ENCODE measurements around the gene SGMS2. TPM values are rescaled to one million over a fixed set of nuclear protein-coding genes. Genes with fewer than 3 reads are reported as not detected.

The SGMS2 gene
- total and polyA plus RNA-seq, 5 experiments from 2014 or later = 0.05 TPM; not detected in 4

- peaks cover 6 to 29% (median 26%) of the 10 kb centered on the region in 5 donors for H3K27me3 Mint-ChIP-seq
- ATAC-seq (no peak), DNase-seq (no peak)
- peaks cover 0 to 3% (median 0%) of the 10 kb centered on the region in 9 donors for H3K9me3 Mint-ChIP-seq
- no peak overlapping the region for H3K4me3 Mint-ChIP-seq
- POLR2A ChIA-PET = no interaction called here
- H3K4me1 Mint-ChIP-seq = no peaks in the 10 kb centered on the region
- H3K36me3 Mint-ChIP-seq = peaks cover 0 to 8% (median 4%) of the 10 kb centered on the region in 3 donors
- no peak overlapping the region for H3K27ac Mint-ChIP-seq
These were observed 16.2 kb upstream of the SGMS2 start for GRCh38 chr4:107808572-107808971.

GRCh38 chr4:107809210-107809609 lies 15.5 kb upstream of the SGMS2 start:
- no peak for DNase-seq
- POLR2A ChIA-PET = no interaction called here
- Mint-ChIP-seq H3K36me3 (peaks cover 0 to 4% (median 2%) of the 10 kb centered on the region in 3 donors), H3K4me1 (no peaks in the 10 kb centered on the region), H3K27ac (no peak overlapping the region), H3K4me3 (no peak overlapping the region), H3K9me3 (no peaks in the 10 kb centered on the region), H3K27me3 (peaks cover 3 to 23% (median 22%) of the 10 kb centered on the region in 5 donors)
- no peak for ATAC-seq

GRCh38 chr4:107814758-107815157 lies 10.0 kb upstream of the SGMS2 start:
- Mint-ChIP-seq H3K4me3 (no peak overlapping the region), H3K36me3 (peaks cover 0 to 4% (median 0%) of the 10 kb centered on the region in 3 donors), H3K9me3 (no peaks in the 10 kb centered on the region), H3K27ac (no peak overlapping the region), H3K4me1 (no peaks in the 10 kb centered on the region), H3K27me3 (peaks cover 0 to 17% (median 2%) of the 10 kb centered on the region in 5 donors)
- POLR2A ChIA-PET = no interaction called here
- ATAC-seq (no peak), DNase-seq (no peak)

GRCh38 chr4:107815158-107815557 lies 9.6 kb upstream of the SGMS2 start:
- Mint-ChIP-seq H3K9me3 (no peaks in the 10 kb centered on the region), H3K36me3 (peaks cover 0 to 4% (median 0%) of the 10 kb centered on the region in 3 donors), H3K4me3 (no peak overlapping the region), H3K27ac (no peak overlapping the region), H3K27me3 (peaks cover 2 to 17% (median 2%) of the 10 kb centered on the region in 5 donors), H3K4me1 (no peaks in the 10 kb centered on the region)
- POLR2A ChIA-PET = no interaction called here
- DNase-seq = no peak
- no peak for ATAC-seq

GRCh38 chr4:107818301-107818910 lies 6.3 kb upstream of the SGMS2 start:
- H3K4me1 Mint-ChIP-seq = no peaks in the 10 kb centered on the region
- H3K9me3 Mint-ChIP-seq = no peaks in the 10 kb centered on the region
- no peak for DNase-seq
- no peak overlapping the region for H3K4me3 Mint-ChIP-seq
- POLR2A ChIA-PET = no interaction called here
- H3K36me3 Mint-ChIP-seq = no peaks in the 10 kb centered on the region
- ATAC-seq = no peak
- H3K27ac Mint-ChIP-seq = no peak overlapping the region
- peaks cover 12 to 18% (median 14%) of the 10 kb centered on the region in 5 donors for H3K27me3 Mint-ChIP-seq

- Mint-ChIP-seq H3K27ac (peak overlapping the region in 1 of 10 donors; percentile 32), H3K4me3 (peak overlapping the region in 7 of 10 donors; percentile 0 to 81 (median 75)), H3K36me3 (no peaks in the 10 kb centered on the region), H3K9me3 (no peaks in the 10 kb centered on the region), H3K4me1 (peaks cover 2 to 20% (median 15%) of the 10 kb centered on the region in 4 donors), H3K27me3 (peaks cover 37 to 70% (median 47%) of the 10 kb centered on the region in 5 donors)
- DNase-seq (no peak), ATAC-seq (no peak)
- POLR2A ChIA-PET = no interaction called here
These were observed 822 bp upstream of the SGMS2 start for GRCh38 chr4:107823870-107824349.

GRCh38 chr4:107825072-107825824 lies 516 bp downstream of the SGMS2 start:
- Mint-ChIP-seq H3K36me3 (no peaks in the 10 kb centered on the region), H3K4me1 (peaks cover 2 to 20% (median 15%) of the 10 kb centered on the region in 4 donors)

GRCh38 chr4:107826421-107826980 lies 1.8 kb downstream of the SGMS2 start:
- Mint-ChIP-seq H3K27ac (no peak overlapping the region), H3K4me1 (peaks cover 2 to 20% (median 15%) of the 10 kb centered on the region in 4 donors), H3K4me3 (no peak overlapping the region), H3K27me3 (peaks cover 37 to 74% (median 52%) of the 10 kb centered on the region in 5 donors), H3K9me3 (peaks cover 0 to 2% (median 0%) of the 10 kb centered on the region in 9 donors), H3K36me3 (no peaks in the 10 kb centered on the region)
- no peak for DNase-seq
- ATAC-seq = no peak
- POLR2A ChIA-PET = no interaction called here

More at GRCh38 chr4:107825072-107825824, 516 bp downstream of the SGMS2 start:
- POLR2A ChIA-PET = no interaction called here
- H3K9me3 Mint-ChIP-seq = no peaks in the 10 kb centered on the region
- no peak overlapping the region for H3K27ac Mint-ChIP-seq
- ATAC-seq = no peak
- peak overlapping the region in 9 of 10 donors; percentile 20 to 75 (median 62) for H3K4me3 Mint-ChIP-seq
- no peak for DNase-seq
- peaks cover 37 to 70% (median 50%) of the 10 kb centered on the region in 5 donors for H3K27me3 Mint-ChIP-seq

GRCh38 chr4:107828315-107829090 lies 3.8 kb downstream of the SGMS2 start:
- Mint-ChIP-seq H3K27ac (no peak overlapping the region), H3K9me3 (peaks cover 0 to 2% (median 0%) of the 10 kb centered on the region in 9 donors), H3K4me1 (peaks cover 2 to 20% (median 15%) of the 10 kb centered on the region in 4 donors), H3K27me3 (peaks cover 30 to 67% (median 45%) of the 10 kb centered on the region in 5 donors), H3K4me3 (no peak overlapping the region), H3K36me3 (no peaks in the 10 kb centered on the region)
- no peak for DNase-seq
- no peak for ATAC-seq
- POLR2A ChIA-PET = no interaction called here

- Mint-ChIP-seq H3K27ac (no peak overlapping the region), H3K27me3 (peaks cover 16 to 40% (median 25%) of the 10 kb centered on the region in 5 donors), H3K4me1 (no peaks in the 10 kb centered on the region), H3K36me3 (no peaks in the 10 kb centered on the region), H3K9me3 (peaks cover 0 to 2% (median 0%) of the 10 kb centered on the region in 9 donors), H3K4me3 (no peak overlapping the region)
- ATAC-seq (no peak), DNase-seq (no peak)
- POLR2A ChIA-PET = interaction anchor here (0.6 kb wide), 1 partner anchor 159 kb away, joined by 4 read pairs; no protein-coding TSS in a partner anchor
These were observed 6.4 kb downstream of the SGMS2 start for GRCh38 chr4:107831140-107831539.

GRCh38 chr4:107832275-107832807 lies 7.6 kb downstream of the SGMS2 start:
- no peak for DNase-seq
- Mint-ChIP-seq H3K4me3 (no peak overlapping the region), H3K9me3 (peaks cover 0 to 2% (median 0%) of the 10 kb centered on the region in 9 donors), H3K27me3 (peaks cover 11 to 28% (median 17%) of the 10 kb centered on the region in 5 donors), H3K4me1 (no peaks in the 10 kb centered on the region), H3K36me3 (no peaks in the 10 kb centered on the region), H3K27ac (no peak overlapping the region)
- POLR2A ChIA-PET = no interaction called here
- no peak for ATAC-seq

- POLR2A ChIA-PET = no interaction called here
- Mint-ChIP-seq H3K27me3 (peaks cover 7 to 14% (median 9%) of the 10 kb centered on the region in 5 donors), H3K4me3 (no peak overlapping the region), H3K9me3 (peaks cover 0 to 2% (median 0%) of the 10 kb centered on the region in 9 donors), H3K36me3 (no peaks in the 10 kb centered on the region), H3K4me1 (no peaks in the 10 kb centered on the region), H3K27ac (no peak overlapping the region)
- ATAC-seq (no peak), DNase-seq (no peak)
These were observed 9.6 kb downstream of the SGMS2 start for GRCh38 chr4:107834241-107834794.

All from naive thymus-derived CD8-positive, alpha-beta T cell (primary cell).